Panc1 (cell line): Measurements from ENCODE around the gene FNIP1. TPM values are rescaled to one million over a fixed set of nuclear protein-coding genes. Genes with fewer than 3 reads are reported as not detected.
"Not testable (repeated sequence)": the region's sequence is repeated elsewhere in the genome, so short reads cannot be mapped to it uniquely, and the experiment has no call there.

ENCODE experiments used
- ATAC-seq: fragments of 200-7000 bp; cut with Tn5 transposase; 2 replicates; pipeline ENCODE4 v1.9.1; 2020; ENCODE audit warnings: mild to moderate bottlenecking, moderate library complexity
- BruUV-seq: library from RNA; stranded (reverse); fragments of 400-500 nt; replicated peaks from 2 replicates; lab custom pipeline; 2021; lab: Mats Ljungman, UMichigan
- CTCF ChIA-PET: fragments of 300-600 bp; sonication (Branson Sonifier 250); formaldehyde crosslinking; loops from one replicate; lab custom pipeline; 2022; ENCODE audit warnings: antibody characterized with exemption; lab: Charles Lee
- POLR2A ChIA-PET: fragments of 300-600 bp; sonication (Branson Sonifier 250); formaldehyde crosslinking; loops from one replicate; lab custom pipeline; 2022; ENCODE audit warnings: antibody characterized with exemption; lab: Charles Lee
- DNase-seq: peaks from one replicate; pipeline ENCODE4 v3.0.0-alpha.2; 2010; ENCODE audit warnings: low read depth, low spot score
- H3K27ac ChIP-seq: 2 replicates; pipeline ENCODE4 v1.5.1; 2011; ENCODE audit warnings: mild to moderate bottlenecking, low read length, inconsistent platforms
- H3K27me3 ChIP-seq: fragments of 200-500 bp; sonication (Bioruptor generic); 2 replicates; pipeline ENCODE4 v1.6.0; 2014; ENCODE audit warnings: low read length, inconsistent platforms; ENCODE audit not compliant: control insufficient read depth, insufficient read depth
- H3K36me3 ChIP-seq: fragments of 200-500 bp; sonication (Bioruptor generic); 2 replicates; pipeline ENCODE4 v1.5.1; 2014; ENCODE audit warnings: inconsistent platforms, mild to moderate bottlenecking, low read length, moderate library complexity; ENCODE audit not compliant: control insufficient read depth, insufficient read depth
- H3K4me1 ChIP-seq: 2 replicates; pipeline ENCODE4 v1.5.1; 2011; ENCODE audit warnings: inconsistent platforms, mild to moderate bottlenecking, low read length, moderate library complexity; ENCODE audit not compliant: control insufficient read depth, insufficient read depth
- H3K4me3 ChIP-seq, 2 experiments: 2 replicates each; pipeline ENCODE4 v1.5.1; 2011 to 2012; ENCODE audit warnings: low read depth in 2 of 2, low read length in 2 of 2, mild to moderate bottlenecking in 2 of 2, inconsistent platforms in 1 of 2, moderate library complexity in 1 of 2
- H3K9me3 ChIP-seq: fragments of 200-500 bp; sonication (Bioruptor generic); 2 replicates; pipeline ENCODE4 v1.5.1; 2014; ENCODE audit warnings: low read depth, mild to moderate bottlenecking, inconsistent platforms, low read length, moderate library complexity; ENCODE audit not compliant: control insufficient read depth, insufficient read depth
- CTCF ChIP-seq: fragments of 450-650 bp; IDR thresholded peaks from 2 replicates; pipeline ENCODE4 v1.5.1; 2017; ENCODE audit warnings: mild to moderate bottlenecking
- POLR2AphosphoS5 ChIP-seq: IDR thresholded peaks from 2 replicates; pipeline ENCODE4 v1.6.1; 2012; ENCODE audit warnings: mild to moderate bottlenecking, low read depth, low read length, moderate library complexity
- REST ChIP-seq, 2 experiments: IDR thresholded peaks; 2 replicates each; pipeline ENCODE4 v1.6.1; 2011 to 2012; ENCODE audit warnings: low read depth in 2 of 2, control low read depth in 1 of 2, low read length in 1 of 2, mild to moderate bottlenecking in 1 of 2, moderate library complexity in 1 of 2; ENCODE audit not compliant: insufficient read depth in 1 of 2
- SIN3A ChIP-seq: IDR thresholded peaks from 2 replicates; pipeline ENCODE4 v1.6.1; 2012; ENCODE audit warnings: low read depth, mild to moderate bottlenecking, low read length, moderate library complexity, borderline replicate concordance; ENCODE audit not compliant: insufficient read depth
- TCF7L2 ChIP-seq: IDR thresholded peaks from 2 replicates; pipeline ENCODE4 v1.6.1; 2011; ENCODE audit warnings: mild to moderate bottlenecking, low read depth, low read length, inconsistent platforms
- in situ Hi-C: cut with HindIII; loops from 2 replicates; pipeline ENCODE4 v1.10.0; 2016; ENCODE audit warnings: low sequenced_read_pairs, low pct_unique_long_range_greater_than_20kb
- intact Hi-C: fragments of 100-400 bp; cut with micrococcal nuclease; formaldehyde crosslinking; loops from one replicate; pipeline ENCODE4 v1.10.0; 2022; ENCODE audit not compliant: unreplicated experiment
- total RNA-seq: library from RNA; stranded (reverse); gene quantifications from one replicate; pipeline ENCODE4 v1.2.1, GENCODE V29; 2021; ENCODE audit not compliant: unreplicated experiment

The FNIP1 gene
- total RNA-seq, 1 experiment from 2014 or later, result 48.3 TPM

GRCh38 chr5:131605086-131605485 lies 191.7 kb downstream of the FNIP1 start:
- DNase-seq, result no peak
- Histone ChIP-seq H3K4me3 (no peak overlapping the region), H3K27me3 (no peaks in the 10 kb centered on the region), H3K4me1 (peaks cover 13% of the 10 kb centered on the region), H3K9me3 (no peaks in the 10 kb centered on the region), H3K27ac (no peak overlapping the region), H3K36me3 (peaks cover 3% of the 10 kb centered on the region; the same call in 1 of the 2 replicates)
- TF ChIP-seq POLR2AphosphoS5 (no peak), TCF7L2 (no peak), SIN3A (no peak), REST (IDR thresholded peaks at IDR 0.05; ENCODE audit: insufficient read depth in 1 of 2, low read depth in 2 of 2, low read length in 1 of 2) (no peak)
- BruUV-seq, result no TSS peak
- no peak for ATAC-seq
- in situ Hi-C loops (no loop called here), intact Hi-C loops (no loop called here)
- ChIA-PET POLR2A (no interaction called here), CTCF (no interaction called here)

- no peak overlapping the region for H3K27ac ChIP-seq
- H3K27me3 ChIP-seq, result no peaks in the 10 kb centered on the region
- ATAC-seq, result no peak
- in situ Hi-C loops, result no loop called here
- no peaks in the 10 kb centered on the region; the same call in 1 of the 2 replicates for H3K36me3 ChIP-seq
- no peaks in the 10 kb centered on the region for H3K9me3 ChIP-seq
- TF ChIP-seq SIN3A, result no peak
- no peak for TF ChIP-seq POLR2AphosphoS5
- CTCF ChIA-PET, result no interaction called here
- no peak for DNase-seq
- intact Hi-C loops, result no loop called here
- H3K4me3 ChIP-seq, result no peak overlapping the region
- H3K4me1 ChIP-seq, result no peaks in the 10 kb centered on the region
- POLR2A ChIA-PET, result no interaction called here
- no TSS peak for BruUV-seq
Measured at GRCh38 chr5:131595088-131596033, 201.5 kb downstream of the FNIP1 start.

- Histone ChIP-seq H3K27me3 (no peaks in the 10 kb centered on the region), H3K36me3 (no peaks in the 10 kb centered on the region; the same call in 1 of the 2 replicates), H3K4me3 (no peak overlapping the region), H3K4me1 (no peaks in the 10 kb centered on the region), H3K27ac (no peak overlapping the region), H3K9me3 (no peaks in the 10 kb centered on the region)
- no peak for TF ChIP-seq SIN3A
- TF ChIP-seq POLR2AphosphoS5, result no peak
- no peak for TF ChIP-seq TCF7L2
- no peak for TF ChIP-seq CTCF
- no peak for TF ChIP-seq REST (IDR thresholded peaks at IDR 0.05; ENCODE audit: insufficient read depth in 1 of 2, low read depth in 2 of 2, low read length in 1 of 2)
- POLR2A ChIA-PET, result no interaction called here
- in situ Hi-C loops, result no loop called here
- intact Hi-C loops, result loop anchor here (5.0 kb wide), 1 partner anchor 413 kb away; no protein-coding TSS in a partner anchor
- DNase-seq (no peak), ATAC-seq (no peak)
- CTCF ChIA-PET, result no interaction called here
- no TSS peak for BruUV-seq
Measured at GRCh38 chr5:131593921-131594320, 202.9 kb downstream of the FNIP1 start.

- intact Hi-C loops, result loop anchor here (5.0 kb wide), 1 partner anchor 414 kb away; no protein-coding TSS in a partner anchor
- H3K4me1 ChIP-seq, POLR2A ChIA-PET, BruUV-seq, H3K27ac ChIP-seq, in situ Hi-C loops, DNase-seq, H3K36me3 ChIP-seq, ATAC-seq, H3K4me3 ChIP-seq, CTCF ChIA-PET, H3K9me3 ChIP-seq, H3K27me3 ChIP-seq: not testable (repeated sequence)
Measured at GRCh38 chr5:131593436-131593835, 203.4 kb downstream of the FNIP1 start.
